Left lung (tissue), 10 donors: Measurements from ENCODE around the gene SLC19A1. TPM values are rescaled to one million over a fixed set of nuclear protein-coding genes. Genes with fewer than 3 reads are reported as not detected.

ENCODE experiments used
- ATAC-seq: fragments of 200-7000 bp; cut with Tn5 transposase; one replicate; pipeline ENCODE4 v1.9.1; 2020; ENCODE audit warnings: moderate library complexity
- DNase-seq, 4 donors: peaks; one replicate each; pipeline ENCODE4 v3.0.0-alpha.2; 2013 to 2020
- H3K27ac ChIP-seq, 2 donors: fragments of 200-600 bp; sonication (generic) in 1 of 2; one replicate each; pipeline versions ENCODE4 v1.5.0 to v1.8.0; 2020 to 2021
- H3K27me3 ChIP-seq, 2 donors: fragments of 200-600 bp; sonication (generic) in 1 of 2; one replicate each; pipeline versions ENCODE4 v1.5.0 to v1.8.0; 2020 to 2021
- H3K36me3 ChIP-seq, 2 donors: fragments of 200-600 bp; sonication (generic) in 1 of 2; one replicate each; pipeline versions ENCODE4 v1.5.0 to v1.8.0; 2020 to 2021
- H3K4me1 ChIP-seq, 2 donors: fragments of 200-600 bp; one replicate each; pipeline ENCODE4 v1.8.0; 2021
- H3K4me3 ChIP-seq, 2 donors: fragments of 200-600 bp; sonication (generic) in 1 of 2; one replicate each; pipeline versions ENCODE4 v1.5.0 to v1.8.0; 2020 to 2021; ENCODE audit warnings: mild to moderate bottlenecking in 1 of 2
- H3K9me3 ChIP-seq, 2 donors: fragments of 200-600 bp; sonication (generic) in 1 of 2; one replicate each; pipeline versions ENCODE4 v1.5.0 to v1.8.0; 2020 to 2021
- CTCF ChIP-seq, 2 donors: fragments of 200-600 bp; sonication (generic) in 1 of 2; IDR thresholded peaks; one replicate each; pipeline versions ENCODE4 v1.5.0 to v1.8.0; 2021; ENCODE audit warnings: antibody characterized with exemption in 2 of 2
- intact Hi-C, 2 donors: fragments of 100-400 bp; cut with DNase I; formaldehyde crosslinking; loops; one replicate each; pipeline versions ENCODE4 v1.11.2 to v1.14.2; 2022
- polyA plus RNA-seq, 6 donors: library from polyadenylated mRNA; unstranded; fragments of 120-200 nt; gene quantifications; one replicate each; pipeline ENCODE4 v1.2.1, GENCODE V29; 2013; ENCODE audit not compliant: insufficient read length in 6 of 6
- total RNA-seq, 2 donors: library from RNA; stranded (reverse); fragmentation: NEBNext Ultra II Directional; extraction: Animal tissue kit (Norgen Biotek cat#: 25700); gene quantifications; one replicate each; pipeline ENCODE4 v1.2.1, GENCODE V29; 2021
- donor health status: DM: no; HTN: yes; CAD: no.
- donor health status: DM: no; HTN: no; CAD: no.

SLC19A1 gene
- total and polyA plus RNA-seq, 8 donors: 22.4 to 50.4 (median 27.2) TPM

GRCh38 chr21:45516071-45516670 lies 26.1 kb downstream of the SLC19A1 start:
- Histone ChIP-seq H3K9me3 (peaks cover 0 to 32% of the 10 kb centered on the region in 2 donors), H3K27me3 (no peaks in the 10 kb centered on the region), H3K36me3 (peaks cover 0 to 59% of the 10 kb centered on the region in 2 donors), H3K4me1 (peaks cover 7 to 43% of the 10 kb centered on the region in 2 donors), H3K4me3 (no peak overlapping the region), H3K27ac (no peak overlapping the region)
- TF ChIP-seq CTCF (IDR thresholded peaks at IDR 0.05): no peak
- intact Hi-C loops: no loop called here
- DNase-seq (peak in 2 of 4 donors; percentile 30 to 74), ATAC-seq (no peak)

GRCh38 chr21:45515241-45516061 lies 26.8 kb downstream of the SLC19A1 start:
- Histone ChIP-seq H3K36me3 (peaks cover 0 to 58% of the 10 kb centered on the region in 2 donors), H3K9me3 (peaks cover 0 to 25% of the 10 kb centered on the region in 2 donors), H3K4me3 (no peak overlapping the region), H3K4me1 (peaks cover 7 to 43% of the 10 kb centered on the region in 2 donors), H3K27me3 (no peaks in the 10 kb centered on the region), H3K27ac (no peak overlapping the region)
- no peak for ATAC-seq
- TF ChIP-seq CTCF (IDR thresholded peaks at IDR 0.05): no peak
- peak in 2 of 4 donors; percentile 27 to 67 for DNase-seq
- intact Hi-C loops: no loop called here

- Histone ChIP-seq H3K9me3 (peaks cover 0 to 15% of the 10 kb centered on the region in 2 donors), H3K36me3 (peaks cover 0 to 68% of the 10 kb centered on the region in 2 donors), H3K4me3 (no peak overlapping the region), H3K4me1 (peaks cover 7 to 43% of the 10 kb centered on the region in 2 donors), H3K27ac (peak overlapping the region in 1 of 2 donors; percentile 5), H3K27me3 (no peaks in the 10 kb centered on the region)
- intact Hi-C loops: no loop called here
- no peak for TF ChIP-seq CTCF (IDR thresholded peaks at IDR 0.05)
- no peak for ATAC-seq
- peak in 2 of 4 donors; percentile 28 to 64 for DNase-seq
These were observed 27.8 kb downstream of the SLC19A1 start for GRCh38 chr21:45514311-45515021.

- H3K27me3 ChIP-seq: no peaks in the 10 kb centered on the region
- H3K9me3 ChIP-seq: peaks cover 0 to 8% of the 10 kb centered on the region in 2 donors
- no peak for TF ChIP-seq CTCF (IDR thresholded peaks at IDR 0.05)
- peaks cover 0 to 72% of the 10 kb centered on the region in 2 donors for H3K36me3 ChIP-seq
- H3K4me3 ChIP-seq: no peak overlapping the region
- ATAC-seq: peak; percentile 9
- H3K27ac ChIP-seq: peak overlapping the region in 1 of 2 donors; percentile 48
- H3K4me1 ChIP-seq: peaks cover 7 to 39% of the 10 kb centered on the region in 2 donors
- intact Hi-C loops: no loop called here
- DNase-seq: peak in 2 of 4 donors; percentile 30 to 51
These were observed 28.4 kb downstream of the SLC19A1 start for GRCh38 chr21:45513741-45514310.
